Spleen (tissue), 11 donors: Measurements from ENCODE around the gene CDKN1A. TPM values are rescaled to one million over a fixed set of nuclear protein-coding genes. Genes with fewer than 3 reads are reported as not detected.

ENCODE experiments used
- DNase-seq: peaks from one replicate; pipeline ENCODE4 v3.0.0-alpha.2; 2020
- H3K27ac ChIP-seq, 8 donors: fragments of 200-600 bp; sonication (generic) in 7 of 8; 1 replicate in 4 of 8; 2 replicates in 4 of 8; pipeline versions ENCODE4 v1.5.0 to v1.8.0; 2016 to 2021; ENCODE audit warnings: inconsistent platforms in 4 of 8, mild to moderate bottlenecking in 4 of 8, moderate library complexity in 1 of 8
- H3K27me3 ChIP-seq, 7 donors: fragments of 200-600 bp; sonication (generic) in 6 of 7; replicated peaks in 1 of 7; 1 replicate in 4 of 7; 2 replicates in 3 of 7; pipeline versions ENCODE4 v1.5.0 to v1.8.0; 2016 to 2021; ENCODE audit warnings: inconsistent platforms in 3 of 7, mild to moderate bottlenecking in 1 of 7
- H3K36me3 ChIP-seq, 6 donors: fragments of 200-600 bp; sonication (generic) in 5 of 6; 1 replicate in 4 of 6; 2 replicates in 2 of 6; pipeline versions ENCODE4 v1.5.0 to v1.8.0; 2016 to 2021; ENCODE audit warnings: inconsistent platforms in 2 of 6
- H3K4me1 ChIP-seq, 6 donors: fragments of 200-600 bp; sonication (generic) in 5 of 6; 1 replicate in 3 of 6; 2 replicates in 3 of 6; pipeline versions ENCODE4 v1.5.0 to v1.8.0; 2016 to 2021; ENCODE audit warnings: inconsistent platforms in 3 of 6
- H3K4me3 ChIP-seq, 8 donors: fragments of 200-600 bp; sonication (generic) in 7 of 8; 1 replicate in 4 of 8; 2 replicates in 4 of 8; pipeline versions ENCODE4 v1.5.0 to v1.8.0; 2016 to 2021; ENCODE audit warnings: inconsistent platforms in 4 of 8, mild to moderate bottlenecking in 4 of 8, moderate library complexity in 2 of 8
- H3K9me3 ChIP-seq, 8 donors: fragments of 200-600 bp; sonication (generic) in 7 of 8; 1 replicate in 4 of 8; 2 replicates in 4 of 8; pipeline versions ENCODE4 v1.5.0 to v1.8.0; 2016 to 2021; ENCODE audit warnings: inconsistent platforms in 4 of 8
- POLR2A ChIP-seq, 3 donors: fragments of 450-650 bp; IDR thresholded peaks; one replicate each; pipeline ENCODE4 v1.5.1; 2017; ENCODE audit warnings: antibody characterized with exemption in 3 of 3, mild to moderate bottlenecking in 1 of 3
- POLR2AphosphoS5 ChIP-seq, 3 donors: sonication (generic); formaldehyde crosslinking; IDR thresholded peaks; one replicate each; pipeline ENCODE4 v1.5.1; 2017; ENCODE audit warnings: antibody characterized with exemption in 3 of 3
- WGBS, 5 donors: extraction: QIAGEN DNeasy Blood & Tissue Kit in 3 of 5; methylation state at CpG; one replicate each; pipeline versions ENCODE4 v1.1.5 to v1.1.7; 2013 to 2018; 5-methylcytosine and 5-hydroxymethylcytosine counted together
- intact Hi-C: fragments of 100-400 bp; cut with DNase I; formaldehyde crosslinking; loops from one replicate; pipeline ENCODE4 v1.15.0; 2023; ENCODE audit warnings: low total_unique reads
- polyA plus RNA-seq, 3 donors: library from polyadenylated mRNA; stranded (reverse); fragments of 200-250 nt; gene quantifications; one replicate each; pipeline ENCODE4 v1.2.1, GENCODE V29; 2013
- total RNA-seq, 7 donors: library from RNA; depleted of rRNA in 3 of 7; stranded (reverse); fragments of >200 nt in 3 of 7; fragmentation: NEBNext Ultra II Directional in 4 of 7; extraction: Animal tissue kit (Norgen Biotek cat#: 25700) in 4 of 7; gene quantifications; one replicate each; pipeline versions ENCODE4 v1.1.0 to v1.2.1, GENCODE V29; 2016 to 2021
- TF ChIP-seq, protein P1 (sequence below), 11 experiments: fragments of 200-600 bp in 7 of 11; fragments of 450-650 bp in 4 of 11; sonication (generic) in 4 of 11; IDR thresholded peaks in 8 of 11; conservative IDR thresholded peaks in 3 of 11; 1 replicate in 7 of 11; 2 replicates in 4 of 11; pipeline versions ENCODE4 v1.4.0 to v1.8.0; 2016 to 2021; ENCODE audit warnings: antibody characterized with exemption in 11 of 11, inconsistent platforms in 4 of 11, mild to moderate bottlenecking in 1 of 11
- donor health status: healthy with polysubstance abuse.
- donor health status: DM: no; HTN: no; CAD: no; lungs with moderate emphysema.
- donor health status: DM: no; HTN: no; CAD: no.
- donor health status: Bipolar disorder and iron deficiency.
- donor health status: healthy.
- donor health status: DM: no; HTN: no; CAD: no.
- donor health status: DM: yes; HTN: yes; CAD: no.

The CDKN1A gene
- total and polyA plus RNA-seq, 10 donors: 10.7 to 58.5 (median 28.1) TPM

DNA sequence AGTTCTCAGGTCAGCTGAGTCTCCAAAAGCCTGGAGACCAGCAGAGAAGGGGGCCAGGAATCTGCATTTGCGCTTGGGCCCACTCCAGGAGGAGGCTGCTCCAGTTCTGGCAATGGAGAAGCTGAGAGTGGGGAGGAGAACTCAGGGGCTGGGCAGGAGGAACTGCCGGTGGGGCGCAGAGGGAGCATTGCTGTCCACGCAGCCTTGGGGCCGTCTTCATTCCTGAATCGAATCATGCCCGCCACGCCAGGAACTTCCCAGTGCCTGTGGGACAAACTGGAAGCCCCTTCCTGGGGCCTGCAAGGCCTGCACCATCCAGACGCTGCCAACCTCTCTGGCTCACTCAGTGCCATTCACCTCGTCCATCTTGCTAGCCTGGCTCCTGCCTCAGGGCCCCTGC lies 36.0 kb downstream of the CDKN1A start:
- no peaks in the 10 kb centered on the region for H3K27me3 ChIP-seq
- no peak overlapping the region for H3K27ac ChIP-seq
- H3K4me3 ChIP-seq: no peak overlapping the region
- no peaks in the 10 kb centered on the region for H3K4me1 ChIP-seq
- intact Hi-C loops: no loop called here
- 86 to 95% (median 88%) methylated on average over 10 of the region's 10 CpGs for WGBS, 5 donors
- peaks cover 0 to 56% (median 0%) of the 10 kb centered on the region in 6 donors for H3K36me3 ChIP-seq
- DNase-seq: peak; percentile 48
- H3K9me3 ChIP-seq: no peaks in the 10 kb centered on the region
- TF ChIP-seq, protein P1, sequence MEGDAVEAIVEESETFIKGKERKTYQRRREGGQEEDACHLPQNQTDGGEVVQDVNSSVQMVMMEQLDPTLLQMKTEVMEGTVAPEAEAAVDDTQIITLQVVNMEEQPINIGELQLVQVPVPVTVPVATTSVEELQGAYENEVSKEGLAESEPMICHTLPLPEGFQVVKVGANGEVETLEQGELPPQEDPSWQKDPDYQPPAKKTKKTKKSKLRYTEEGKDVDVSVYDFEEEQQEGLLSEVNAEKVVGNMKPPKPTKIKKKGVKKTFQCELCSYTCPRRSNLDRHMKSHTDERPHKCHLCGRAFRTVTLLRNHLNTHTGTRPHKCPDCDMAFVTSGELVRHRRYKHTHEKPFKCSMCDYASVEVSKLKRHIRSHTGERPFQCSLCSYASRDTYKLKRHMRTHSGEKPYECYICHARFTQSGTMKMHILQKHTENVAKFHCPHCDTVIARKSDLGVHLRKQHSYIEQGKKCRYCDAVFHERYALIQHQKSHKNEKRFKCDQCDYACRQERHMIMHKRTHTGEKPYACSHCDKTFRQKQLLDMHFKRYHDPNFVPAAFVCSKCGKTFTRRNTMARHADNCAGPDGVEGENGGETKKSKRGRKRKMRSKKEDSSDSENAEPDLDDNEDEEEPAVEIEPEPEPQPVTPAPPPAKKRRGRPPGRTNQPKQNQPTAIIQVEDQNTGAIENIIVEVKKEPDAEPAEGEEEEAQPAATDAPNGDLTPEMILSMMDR (IDR thresholded peaks at IDR 0.05 in 8 of 11, conservative IDR thresholded peaks at IDR 0.05 in 3 of 11): no peak
- TF ChIP-seq POLR2AphosphoS5 (IDR thresholded peaks at IDR 0.05): no peak
- TF ChIP-seq POLR2A (IDR thresholded peaks at IDR 0.05): no peak

DNA sequence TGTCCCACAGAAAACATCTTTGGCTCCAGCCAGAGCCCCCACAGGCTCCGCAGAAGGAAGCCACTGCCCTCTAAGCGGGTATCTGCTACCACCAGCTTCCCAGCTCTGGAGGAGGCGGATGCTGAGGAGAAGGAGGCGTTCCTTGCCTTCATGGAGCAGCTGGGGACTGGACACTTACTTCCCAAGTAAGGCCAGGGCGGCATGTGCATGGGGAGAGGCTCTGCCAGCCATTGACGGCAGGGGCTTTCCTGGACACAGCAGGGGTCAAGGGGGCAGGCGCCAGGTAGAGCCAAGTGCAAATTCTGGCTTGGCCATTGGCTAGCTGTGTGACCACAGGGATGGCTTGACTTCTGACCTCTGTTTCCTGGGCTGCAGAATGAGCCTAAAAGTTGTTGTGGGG lies 37.0 kb downstream of the CDKN1A start:
- peaks cover 0 to 65% (median 0%) of the 10 kb centered on the region in 6 donors for H3K36me3 ChIP-seq
- no peaks in the 10 kb centered on the region for H3K27me3 ChIP-seq
- WGBS, 5 donors: 81 to 96% (median 92%) methylated on average over 3 to 7 of the region's 7 CpGs
- TF ChIP-seq POLR2A (IDR thresholded peaks at IDR 0.05): no peak
- TF ChIP-seq POLR2AphosphoS5 (IDR thresholded peaks at IDR 0.05): no peak
- TF ChIP-seq, protein P1 (IDR thresholded peaks at IDR 0.05 in 8 of 11, conservative IDR thresholded peaks at IDR 0.05 in 3 of 11): no peak
- intact Hi-C loops: no loop called here
- DNase-seq: peak; percentile 45
- H3K9me3 ChIP-seq: no peaks in the 10 kb centered on the region
- no peak overlapping the region for H3K27ac ChIP-seq
- no peak overlapping the region for H3K4me3 ChIP-seq
- H3K4me1 ChIP-seq: peaks cover 0 to 9% (median 0%) of the 10 kb centered on the region in 6 donors

DNA sequence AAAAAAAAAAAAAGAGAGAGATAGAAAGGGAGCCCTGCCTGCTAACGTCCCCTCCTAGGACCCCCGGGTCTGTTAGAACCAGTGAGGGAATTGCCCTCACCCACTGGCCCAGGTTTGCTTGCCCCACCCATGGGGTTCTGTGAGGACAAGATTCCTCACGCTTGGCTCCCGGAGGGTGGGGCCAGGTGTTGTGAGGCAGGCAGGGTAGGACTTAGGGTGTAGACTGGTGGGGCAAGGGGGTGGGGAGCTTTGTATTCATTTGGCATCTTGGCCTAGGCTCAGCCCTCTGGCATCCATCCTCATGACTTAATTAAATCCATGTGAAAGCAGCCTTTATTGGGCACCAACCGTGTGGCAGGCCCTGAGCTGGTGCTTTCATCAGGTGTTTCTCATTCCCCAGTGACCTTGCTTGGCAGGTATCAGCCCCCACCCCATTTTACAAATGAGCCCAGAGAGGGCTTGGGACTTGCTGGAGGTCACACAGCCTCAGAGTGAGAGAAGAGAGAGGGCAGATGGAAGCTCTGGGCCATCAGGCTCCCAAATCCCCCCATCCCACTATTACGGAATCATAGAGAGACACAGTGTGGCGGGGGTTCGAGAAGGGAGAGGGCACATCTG lies 38.1 kb downstream of the CDKN1A start:
- Histone ChIP-seq H3K27me3 (no peaks in the 10 kb centered on the region), H3K36me3 (peaks cover 0 to 74% (median 0%) of the 10 kb centered on the region in 6 donors), H3K9me3 (no peaks in the 10 kb centered on the region), H3K4me1 (peaks cover 0 to 11% (median 0%) of the 10 kb centered on the region in 6 donors), H3K4me3 (no peak overlapping the region), H3K27ac (no peak overlapping the region)
- WGBS, 5 donors: 80 to 96% (median 90%) methylated on average over 8 of the region's 8 CpGs
- intact Hi-C loops: no loop called here
- no peak for TF ChIP-seq POLR2AphosphoS5 (IDR thresholded peaks at IDR 0.05)
- no peak for TF ChIP-seq POLR2A (IDR thresholded peaks at IDR 0.05)
- TF ChIP-seq, protein P1 (IDR thresholded peaks at IDR 0.05 in 8 of 11, conservative IDR thresholded peaks at IDR 0.05 in 3 of 11): no peak
- DNase-seq: peak; percentile 40

DNA sequence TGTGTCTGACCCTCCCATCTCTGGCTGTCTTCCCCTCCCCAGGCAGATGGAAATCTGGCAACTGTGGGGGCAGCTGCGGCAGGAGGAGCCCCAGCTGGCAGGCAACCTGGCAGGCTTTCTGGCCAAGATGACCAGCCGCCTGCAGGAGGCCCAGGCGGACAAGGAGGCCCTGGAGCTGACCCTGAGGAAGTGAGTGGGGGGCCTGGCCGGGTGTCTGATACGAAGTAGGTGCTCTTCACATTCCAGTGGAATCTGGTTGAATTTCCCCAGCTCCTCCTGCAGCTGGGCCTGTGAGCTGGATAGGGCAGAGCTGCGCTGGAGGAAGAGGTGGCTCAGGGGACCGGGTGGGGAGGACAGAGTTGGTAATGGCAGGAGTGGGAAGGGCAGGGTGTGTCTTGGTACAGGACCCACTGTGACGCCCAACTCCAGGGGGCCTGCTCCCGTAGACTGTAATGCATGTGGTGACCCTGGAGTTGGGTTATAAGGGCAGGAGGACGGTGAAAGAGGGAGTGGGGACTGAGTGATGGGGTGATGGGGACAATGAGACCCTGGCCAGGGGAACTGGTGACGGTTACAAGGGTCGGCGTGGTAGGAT lies 38.8 kb downstream of the CDKN1A start:
- DNase-seq: peak; percentile 40
- no peaks in the 10 kb centered on the region for H3K27me3 ChIP-seq
- TF ChIP-seq, protein P1 (IDR thresholded peaks at IDR 0.05 in 8 of 11, conservative IDR thresholded peaks at IDR 0.05 in 3 of 11): no peak

More for the DNA sequence above, 38.8 kb downstream of the CDKN1A start:
- H3K4me1 ChIP-seq: peaks cover 0 to 11% (median 0%) of the 10 kb centered on the region in 6 donors
- no peaks in the 10 kb centered on the region for H3K9me3 ChIP-seq
- intact Hi-C loops: no loop called here
- no peak overlapping the region for H3K4me3 ChIP-seq
- H3K27ac ChIP-seq: no peak overlapping the region
- 77 to 82% (median 78%) methylated on average over 12 to 13 of the region's 13 CpGs for WGBS, 5 donors
- peaks cover 0 to 81% (median 0%) of the 10 kb centered on the region in 6 donors for H3K36me3 ChIP-seq
